Fibroblast of skin of right biceps (primary cell): ENCODE measurements around the gene MLYCD.

Experiments
- DNase-seq: peaks from one replicate; pipeline ENCODE4 v3.0.0-alpha.2; 2013

Gene MLYCD

GRCh38 chr16:83973077-83973476 is 74.2 kb downstream of the MLYCD start:
- DNase-seq: no peak

- no peak for DNase-seq
Measured at GRCh38 chr16:83973581-83974385, 74.9 kb downstream of the MLYCD start.

- DNase-seq: no peak
Measured at GRCh38 chr16:83974475-83974874, 75.6 kb downstream of the MLYCD start.

- no peak for DNase-seq
Measured at GRCh38 chr16:83975590-83976260, 76.8 kb downstream of the MLYCD start.
